Urinary bladder (tissue), 4 donors: ENCODE measurements around the gene ERC2. TPM values are rescaled to one million over a fixed set of nuclear protein-coding genes. Genes with fewer than 3 reads are reported as not detected.

Experiments used
- DNase-seq: peaks from one replicate; pipeline ENCODE4 v3.0.0-alpha.2; 2015; ENCODE audit errors: extremely low spot score
- H3K27ac ChIP-seq: one replicate; pipeline ENCODE4 v1.5.1; 2013; ENCODE audit warnings: low read depth, mild to moderate bottlenecking, moderate library complexity
- H3K36me3 ChIP-seq: one replicate; pipeline ENCODE4 v1.6.1; 2013; ENCODE audit warnings: mild to moderate bottlenecking, moderate library complexity; ENCODE audit not compliant: insufficient read depth
- H3K4me1 ChIP-seq: one replicate; pipeline ENCODE4 v1.6.1; 2013; ENCODE audit warnings: mild to moderate bottlenecking, moderate library complexity; ENCODE audit not compliant: insufficient read depth
- H3K4me3 ChIP-seq: one replicate; pipeline ENCODE4 v1.5.1; 2013; ENCODE audit warnings: low read depth, low read length
- WGBS: extraction: QIAGEN DNeasy Blood & Tissue Kit; methylation state at CpG from one replicate; pipeline ENCODE4 v1.1.7; 2013; 5-methylcytosine and 5-hydroxymethylcytosine counted together
- polyA plus RNA-seq: library from polyadenylated mRNA; stranded (reverse); fragments of 200-250 nt; gene quantifications from one replicate; pipeline ENCODE4 v1.2.3, GENCODE V29; 2013
- total RNA-seq: library from RNA; depleted of rRNA; stranded (reverse); fragments of >200 nt; gene quantifications from one replicate; pipeline ENCODE4 v1.2.3, GENCODE V29; 2014
- donor health status: healthy with polysubstance abuse.
- donor health status: healthy.

Gene ERC2
- total and polyA plus RNA-seq, 2 donors = 0.49 to 3.0 TPM

DNA sequence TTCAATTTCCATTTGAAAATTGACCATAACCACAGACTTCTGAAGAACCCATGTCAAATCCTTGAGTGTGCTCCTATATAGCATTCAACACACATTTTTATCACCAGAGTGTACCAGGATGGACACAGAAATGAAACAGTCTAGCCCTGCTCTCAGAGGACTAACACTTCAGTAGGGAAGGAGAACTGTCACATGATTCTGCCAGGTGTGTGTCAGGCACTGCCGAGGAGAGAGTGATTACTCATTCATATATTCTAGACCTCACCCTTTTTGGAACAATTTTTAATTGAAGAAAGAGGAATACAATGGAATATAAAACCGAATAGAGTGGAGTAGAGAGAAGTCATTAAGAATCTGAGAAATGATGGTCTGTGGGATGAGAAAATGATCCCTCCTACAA, 125.8 kb downstream of the ERC2 start:
- no peaks in the 10 kb centered on the region for H3K36me3 ChIP-seq
- no peak overlapping the region for H3K27ac ChIP-seq
- no peak overlapping the region for H3K4me3 ChIP-seq
- DNase-seq = no peak
- no peaks in the 10 kb centered on the region for H3K4me1 ChIP-seq
- WGBS = 46% methylated on average over 2 of the region's 2 CpGs

DNA sequence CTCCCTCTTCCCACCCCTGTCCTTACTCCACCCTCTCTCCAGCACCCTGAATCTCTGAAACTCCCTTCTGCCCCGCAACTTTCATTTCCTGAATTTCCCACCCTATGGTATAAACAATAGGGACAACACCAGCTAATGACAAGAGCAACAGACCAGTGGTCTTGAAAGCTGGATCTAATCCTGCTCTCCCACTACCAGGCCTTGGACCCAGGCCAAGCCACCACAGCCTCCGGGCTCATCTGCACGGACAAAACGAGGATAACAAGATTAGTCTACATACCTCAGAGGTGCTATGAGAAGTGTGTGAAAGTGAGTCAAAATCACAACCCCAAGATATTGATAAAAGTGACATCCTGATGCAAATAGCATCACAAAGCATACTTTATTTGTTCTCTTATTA, 128.6 kb downstream of the ERC2 start:
- no peak overlapping the region for H3K4me3 ChIP-seq
- H3K36me3 ChIP-seq = no peaks in the 10 kb centered on the region
- H3K27ac ChIP-seq = no peak overlapping the region
- H3K4me1 ChIP-seq = no peaks in the 10 kb centered on the region
- 44% methylated on average over 4 of the region's 4 CpGs for WGBS
- DNase-seq = no peak

DNA sequence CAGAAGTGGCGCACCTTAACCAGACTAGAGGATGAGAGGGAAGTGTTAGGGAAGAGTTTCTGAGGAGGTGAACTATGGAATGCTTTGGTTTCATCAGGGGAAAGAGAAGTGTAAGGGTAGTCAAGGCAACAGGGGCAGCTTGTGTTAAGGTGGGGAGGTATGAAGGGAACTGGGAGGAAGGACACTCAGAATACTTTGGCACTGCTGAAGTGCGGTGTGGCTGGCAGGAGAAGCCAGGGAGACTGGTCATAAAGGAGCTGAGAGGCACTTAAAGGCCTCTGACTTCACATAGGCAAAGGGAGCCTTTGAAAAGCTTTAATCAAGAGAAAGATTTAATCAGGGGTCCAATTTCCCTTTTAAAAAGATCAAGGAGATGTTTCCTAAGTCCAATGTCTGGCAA, 129.0 kb downstream of the ERC2 start:
- DNase-seq = no peak
- Histone ChIP-seq H3K27ac (no peak overlapping the region), H3K4me3 (no peak overlapping the region), H3K4me1 (no peaks in the 10 kb centered on the region), H3K36me3 (no peaks in the 10 kb centered on the region)
- WGBS = 78% methylated on average over 2 of the region's 2 CpGs

DNA sequence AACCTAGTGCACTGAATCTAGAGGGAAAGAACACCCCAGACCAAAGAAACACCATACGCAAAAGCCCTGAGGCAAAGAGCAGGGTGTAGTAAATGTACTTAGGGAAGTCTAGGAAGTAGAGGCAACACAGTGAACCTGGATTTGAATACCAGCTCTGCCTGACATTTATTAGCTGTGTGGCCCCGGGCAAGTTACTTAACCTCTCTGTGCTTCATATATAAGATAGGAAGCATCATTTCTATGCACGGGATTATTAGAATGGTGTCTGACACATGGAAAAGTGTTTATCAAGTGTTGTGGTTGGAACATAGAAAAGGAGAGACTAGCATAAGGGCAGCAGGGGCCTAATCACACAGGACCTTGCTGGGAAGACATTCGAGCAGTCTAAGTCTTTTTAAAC, 132.2 kb downstream of the ERC2 start:
- Histone ChIP-seq H3K36me3 (no peaks in the 10 kb centered on the region), H3K4me1 (no peaks in the 10 kb centered on the region), H3K4me3 (no peak overlapping the region), H3K27ac (no peak overlapping the region)
- 85% methylated on average over 4 of the region's 4 CpGs for WGBS
- DNase-seq = no peak

DNA sequence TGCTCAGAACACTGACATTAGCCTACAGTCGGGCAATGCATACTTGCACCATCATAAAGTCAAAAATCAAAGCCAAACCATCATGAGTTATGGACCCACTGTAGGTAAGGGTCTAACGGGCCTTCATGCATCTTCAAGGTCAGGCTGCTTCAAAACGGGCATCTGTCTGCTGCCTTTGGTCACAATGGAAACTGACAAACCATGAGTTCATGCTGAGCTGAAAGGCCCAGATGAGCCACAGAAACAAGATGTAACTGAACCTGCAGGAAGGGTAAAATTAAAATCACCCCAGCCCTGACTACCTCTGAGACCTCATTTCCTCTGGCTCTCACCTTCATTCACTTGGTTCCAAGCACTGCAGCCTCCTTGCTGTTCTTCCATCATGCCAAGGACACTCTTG, 143.8 kb downstream of the ERC2 start:
- DNase-seq = no peak
- Histone ChIP-seq H3K4me3 (no peak overlapping the region), H3K36me3 (no peaks in the 10 kb centered on the region), H3K27ac (no peak overlapping the region), H3K4me1 (no peaks in the 10 kb centered on the region)
- 90% methylated on average over 3 of the region's 3 CpGs for WGBS

DNA sequence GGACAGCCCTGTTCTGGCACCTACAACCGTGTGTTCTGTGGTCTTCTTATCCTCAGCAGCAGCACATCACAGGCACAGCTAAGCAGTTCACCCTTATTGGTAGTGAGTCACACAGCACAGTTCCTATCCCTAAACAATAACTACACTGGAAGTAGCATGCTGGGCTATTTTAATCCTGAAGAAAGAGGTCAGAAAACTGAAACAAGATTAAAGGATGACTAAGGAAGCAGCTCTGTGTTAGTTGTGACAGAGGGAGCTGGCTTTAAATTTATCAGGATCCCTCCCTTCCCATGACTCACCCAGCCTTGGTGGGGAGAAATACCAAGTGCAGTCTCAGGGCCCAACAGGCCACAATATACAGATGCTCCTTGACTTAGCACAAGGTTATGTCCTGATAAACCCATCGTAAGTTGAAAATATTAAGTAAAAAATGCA, 144.3 kb downstream of the ERC2 start:
- no peak for DNase-seq
- H3K36me3 ChIP-seq = no peaks in the 10 kb centered on the region

DNA sequence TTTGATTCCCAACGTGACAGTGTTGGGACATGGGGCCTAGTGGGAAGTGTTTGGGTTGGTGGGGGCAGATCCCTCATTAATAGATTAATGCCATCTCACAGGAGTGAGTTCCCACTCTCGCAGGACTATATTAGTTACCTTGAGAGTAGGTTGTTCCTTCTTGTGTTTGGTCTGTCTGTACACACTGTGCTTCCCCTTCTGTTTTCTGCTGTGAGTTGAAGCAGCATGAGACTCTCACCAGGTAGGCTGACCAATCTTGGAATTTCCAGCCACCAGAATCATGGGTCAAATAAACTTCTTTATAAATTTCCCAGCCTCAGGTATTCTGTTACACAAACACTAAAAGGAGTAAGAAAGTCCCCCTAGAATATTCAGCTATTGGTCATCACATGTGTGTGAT, 145.4 kb downstream of the ERC2 start:
- no peak overlapping the region for H3K27ac ChIP-seq
- H3K4me1 ChIP-seq = no peaks in the 10 kb centered on the region
- DNase-seq = no peak
- no peak overlapping the region for H3K4me3 ChIP-seq
- no peaks in the 10 kb centered on the region for H3K36me3 ChIP-seq
- 88% methylated on average over 2 of the region's 2 CpGs for WGBS

More for the DNA sequence above, 144.3 kb downstream of the ERC2 start:
- no peak overlapping the region for H3K4me3 ChIP-seq
- no peak overlapping the region for H3K27ac ChIP-seq
- 32% methylated on average over 2 of the region's 2 CpGs for WGBS
- H3K4me1 ChIP-seq = no peaks in the 10 kb centered on the region

DNA sequence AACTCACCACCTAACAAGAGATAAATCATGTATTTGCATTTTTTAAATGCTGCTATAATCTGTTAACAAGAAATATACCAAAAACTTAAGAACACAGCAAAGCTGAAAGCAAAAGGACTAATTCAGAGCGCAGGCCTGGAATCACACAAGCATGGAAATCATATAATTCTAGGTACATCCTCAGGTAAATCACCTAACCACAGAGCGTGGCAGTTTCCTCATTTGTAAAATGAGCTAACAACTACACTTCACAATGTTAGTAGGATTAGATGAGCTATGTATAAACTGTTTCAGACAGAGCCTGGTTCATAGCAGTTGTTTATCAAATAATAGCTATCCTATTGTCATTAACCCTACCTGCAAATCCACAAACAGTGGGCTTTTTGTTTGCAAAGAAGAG, 146.4 kb downstream of the ERC2 start:
- Histone ChIP-seq H3K4me1 (no peaks in the 10 kb centered on the region), H3K4me3 (no peak overlapping the region), H3K36me3 (no peaks in the 10 kb centered on the region), H3K27ac (no peak overlapping the region)
- WGBS = 91% methylated on average over 2 of the region's 2 CpGs
- no peak for DNase-seq

DNA sequence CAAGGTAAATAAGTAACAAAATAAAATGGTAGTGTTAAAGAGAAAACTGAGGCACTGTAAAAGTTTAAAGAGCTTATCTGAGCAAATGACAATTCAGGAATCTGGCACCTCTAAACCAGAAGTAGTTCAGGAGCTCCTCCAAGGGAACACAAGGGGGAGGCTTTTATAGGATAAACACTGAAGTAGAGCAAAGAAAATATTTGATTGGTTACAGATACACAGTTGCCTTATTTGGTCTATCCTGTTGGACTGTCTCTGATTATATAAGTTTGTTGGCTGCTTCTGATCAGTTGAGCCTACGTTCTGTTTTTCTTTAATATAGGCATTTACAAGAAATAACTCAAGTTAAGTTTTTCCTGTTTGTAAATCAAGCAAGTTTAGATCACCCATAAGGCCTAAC, 146.9 kb downstream of the ERC2 start:
- no peak overlapping the region for H3K4me3 ChIP-seq
- H3K4me1 ChIP-seq = no peaks in the 10 kb centered on the region
- no peaks in the 10 kb centered on the region for H3K36me3 ChIP-seq
- no peak for DNase-seq
- H3K27ac ChIP-seq = no peak overlapping the region
- 25% methylated on average over 1 of the region's 1 CpG for WGBS

DNA sequence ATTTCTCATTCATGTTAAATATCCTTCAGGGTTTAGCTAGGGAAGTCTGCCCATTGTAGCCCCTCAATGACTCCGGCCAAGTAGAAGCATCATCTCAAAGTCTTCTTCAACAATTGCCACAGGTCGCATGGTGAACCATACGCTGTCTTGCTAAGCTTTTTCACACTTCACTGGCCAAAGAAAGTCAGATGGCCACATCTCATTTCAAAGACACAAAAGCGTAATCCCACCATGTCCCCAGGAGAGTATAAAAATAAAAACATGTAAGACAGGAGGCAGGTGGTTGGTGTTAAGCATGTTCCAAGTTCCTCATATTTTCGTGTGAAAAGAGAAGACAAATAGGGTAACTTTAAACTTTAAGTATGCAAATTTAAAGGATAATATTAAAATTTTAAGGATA, 147.4 kb downstream of the ERC2 start:
- Histone ChIP-seq H3K36me3 (no peaks in the 10 kb centered on the region), H3K27ac (no peak overlapping the region), H3K4me3 (no peak overlapping the region), H3K4me1 (no peaks in the 10 kb centered on the region)
- 77% methylated on average over 5 of the region's 5 CpGs for WGBS
- no peak for DNase-seq

DNA sequence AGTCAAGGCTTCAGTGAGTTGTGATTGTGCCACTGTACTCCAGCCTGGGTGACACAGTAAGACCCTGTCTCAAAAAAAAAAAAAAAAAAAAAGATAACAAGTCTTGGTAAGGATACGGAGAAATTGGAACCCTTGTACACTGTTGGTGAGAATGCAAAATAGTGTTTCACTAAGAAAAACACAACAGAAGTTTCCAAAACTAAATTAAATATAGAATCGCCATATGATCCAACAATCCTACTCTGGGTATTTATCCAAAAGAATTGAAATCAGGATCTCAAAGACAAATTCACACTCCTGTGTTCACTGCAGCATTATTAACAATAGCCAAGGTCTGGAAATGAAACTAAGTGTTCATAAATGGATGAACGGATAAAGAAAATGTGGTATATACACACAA, 149.4 kb downstream of the ERC2 start:
- WGBS = 96% methylated on average over 3 of the region's 3 CpGs

DNA sequence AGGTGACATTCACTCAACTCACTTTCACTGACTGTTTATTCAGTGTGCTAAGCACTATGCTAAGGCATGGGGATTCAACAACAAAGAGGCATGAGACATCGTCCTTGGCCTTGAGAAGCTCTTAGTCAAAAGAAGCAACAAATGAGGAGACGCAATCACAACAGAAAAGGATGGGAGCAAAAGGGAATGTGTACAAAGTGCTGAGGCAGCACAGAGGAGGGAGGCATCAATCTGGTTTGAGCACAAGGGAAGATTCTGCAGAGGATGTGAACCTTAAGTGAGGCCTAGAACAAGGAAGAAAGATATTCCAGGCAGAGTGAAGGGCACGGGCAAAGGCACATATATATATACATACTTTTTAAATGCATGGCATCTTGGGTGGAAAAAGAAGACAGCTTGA, 151.3 kb downstream of the ERC2 start:
- Histone ChIP-seq H3K36me3 (no peaks in the 10 kb centered on the region), H3K4me3 (no peak overlapping the region), H3K27ac (no peak overlapping the region), H3K4me1 (no peaks in the 10 kb centered on the region)
- 87% methylated on average over 3 of the region's 3 CpGs for WGBS
- no peak for DNase-seq

More for the DNA sequence above, 149.4 kb downstream of the ERC2 start:
- no peak overlapping the region for H3K27ac ChIP-seq
- no peak for DNase-seq
- no peak overlapping the region for H3K4me3 ChIP-seq
- H3K36me3 ChIP-seq = no peaks in the 10 kb centered on the region
- no peaks in the 10 kb centered on the region for H3K4me1 ChIP-seq

DNA sequence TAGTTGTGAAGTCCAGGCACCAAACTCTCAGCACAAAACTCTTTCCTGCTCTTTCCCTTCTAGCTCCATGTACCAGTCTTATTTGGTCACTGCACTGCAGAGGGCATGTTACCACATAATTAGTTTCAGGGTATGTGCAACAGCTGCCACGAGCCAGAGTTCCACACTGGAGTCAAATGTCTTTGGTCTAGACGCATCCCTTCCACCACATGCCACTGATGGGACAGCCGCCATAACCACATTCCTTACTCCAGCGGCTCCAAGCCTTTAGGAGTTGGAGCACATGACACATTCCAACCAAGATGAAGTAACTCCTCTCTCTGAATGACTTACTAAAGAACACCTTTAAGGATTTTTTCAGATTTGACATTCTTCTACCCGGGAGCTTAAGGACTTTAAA, 153.4 kb downstream of the ERC2 start:
- WGBS = 50% methylated on average over 5 of the region's 5 CpGs
- H3K4me3 ChIP-seq = no peak overlapping the region
- no peaks in the 10 kb centered on the region for H3K36me3 ChIP-seq
- H3K27ac ChIP-seq = no peak overlapping the region
- DNase-seq = no peak
- no peaks in the 10 kb centered on the region for H3K4me1 ChIP-seq

DNA sequence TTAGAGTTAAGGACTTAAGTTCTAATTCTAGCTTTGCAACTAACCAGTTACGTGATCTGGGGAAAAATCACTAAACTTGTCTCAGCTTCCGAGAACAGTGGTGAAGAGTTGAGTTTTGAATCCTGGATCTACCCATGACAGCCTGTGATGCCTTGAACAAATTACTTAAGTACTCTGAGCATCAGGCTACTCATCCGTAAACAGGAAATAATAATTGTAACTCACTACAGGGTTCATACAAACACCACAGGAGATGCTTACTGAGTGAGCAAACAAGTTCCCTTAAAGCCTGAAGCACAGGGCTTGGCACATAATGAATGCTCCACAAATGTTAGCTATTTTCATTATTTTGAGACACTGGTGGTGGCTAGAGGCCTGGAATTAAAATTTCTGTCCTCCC, 158.8 kb downstream of the ERC2 start:
- Histone ChIP-seq H3K27ac (no peak overlapping the region), H3K4me3 (no peak overlapping the region), H3K4me1 (no peaks in the 10 kb centered on the region), H3K36me3 (no peaks in the 10 kb centered on the region)
- no peak for DNase-seq
- 47% methylated on average over 3 of the region's 3 CpGs for WGBS

DNA sequence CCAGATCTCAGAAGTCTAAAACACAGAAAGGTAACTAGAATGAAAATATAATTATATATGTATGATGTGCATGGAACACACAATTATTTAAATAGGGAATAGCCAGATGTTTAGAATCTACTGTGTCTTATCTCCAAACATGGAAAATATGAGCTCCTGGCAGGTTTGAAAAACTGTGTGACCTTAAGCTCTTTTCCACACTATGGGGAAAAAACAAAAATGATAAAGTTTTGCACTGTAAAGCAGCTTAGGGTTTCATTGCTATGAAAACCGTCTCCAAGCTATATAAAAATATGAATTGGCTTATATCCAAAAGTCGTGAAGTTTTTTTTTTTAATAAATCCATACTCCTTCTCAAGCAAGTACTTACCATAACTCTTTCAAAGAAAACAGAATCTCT, 159.8 kb downstream of the ERC2 start:
- no peaks in the 10 kb centered on the region for H3K36me3 ChIP-seq
- WGBS = 21% methylated on average over 2 of the region's 2 CpGs
- H3K27ac ChIP-seq = no peak overlapping the region
- DNase-seq = no peak
- H3K4me3 ChIP-seq = no peak overlapping the region
- no peaks in the 10 kb centered on the region for H3K4me1 ChIP-seq
